ENCODE results near the gene ITPR1.

GRCh38 chr3:4812591-4812990 is 319.4 kb downstream of the ITPR1 start:
- TF ChIP-seq EZH2 (IDR thresholded peaks at IDR 0.05; ENCODE audit: insufficient read depth, poor library complexity, severe bottlenecking) (no peak), EZH2phosphoT487 (IDR thresholded peaks at IDR 0.05; ENCODE audit: insufficient read depth, low read depth) (no peak)
